SK-N-SH (cell line): ENCODE results near the gene BLOC1S6. TPM values are rescaled to one million over a fixed set of nuclear protein-coding genes. Genes with fewer than 3 reads are reported as not detected.

Source experiments
- CTCF ChIA-PET: fragments of 300-600, 350-600 bp; formaldehyde crosslinking; extraction: SDS; loops from one replicate; lab custom pipeline; 2021; lab: Yijun Ruan, JAX
- POLR2A ChIA-PET: fragments of 350-600 bp; sonication (Branson Sonifier 250); formaldehyde crosslinking; extraction: SDS; loops from one replicate; lab custom pipeline; 2020; ENCODE audit warnings: antibody characterized with exemption, inconsistent platforms; lab: Yijun Ruan, JAX
- DNase-seq: peaks from one replicate; pipeline ENCODE4 v3.0.0; 2012
- H2AFZ ChIP-seq: fragments of 200-600 bp; sonication (generic); 2 replicates; pipeline ENCODE4 v1.8.1; 2016; ENCODE audit warnings: antibody characterized with exemption, mild to moderate bottlenecking, low read depth
- H3F3A ChIP-seq: fragments of 200-600 bp; sonication (generic); replicated peaks from 2 replicates; pipeline ENCODE3; 2016; ENCODE audit warnings: antibody characterized with exemption, mild to moderate bottlenecking; ENCODE audit not compliant: insufficient read depth
- H3K27ac ChIP-seq, 2 experiments: fragments of 200-500 bp in 1 of 2; fragments of 200-600 bp in 1 of 2; sonication (Bioruptor generic) in 1 of 2; sonication (generic), shearing (Covaris generic) in 1 of 2; 2 replicates each; pipeline versions ENCODE4 v1.5.1 to v1.6.1; 2014 to 2016; ENCODE audit warnings: low read depth in 2 of 2, inconsistent platforms in 1 of 2, low read length in 1 of 2, mild to moderate bottlenecking in 1 of 2, mixed read lengths in 1 of 2
- H3K27me3 ChIP-seq: fragments of 200-600 bp; sonication (generic), shearing (Covaris generic); 2 replicates; pipeline ENCODE4 v1.6.1; 2016; ENCODE audit warnings: mixed run types; ENCODE audit not compliant: insufficient read depth
- H3K36me3 ChIP-seq, 2 experiments: fragments of 200-500 bp in 1 of 2; fragments of 200-600 bp in 1 of 2; sonication (Bioruptor generic) in 1 of 2; sonication (generic) in 1 of 2; replicated peaks in 1 of 2; 2 replicates each; pipeline versions ENCODE3 to v1.5.1; 2014 to 2016; ENCODE audit warnings: low read length in 1 of 2, mild to moderate bottlenecking in 1 of 2; ENCODE audit not compliant: insufficient read depth in 2 of 2, control insufficient read depth in 1 of 2
- H3K4me1 ChIP-seq, 2 experiments: fragments of 200-500 bp in 1 of 2; fragments of 200-600 bp in 1 of 2; sonication (Bioruptor generic) in 1 of 2; sonication (generic), shearing (Covaris generic) in 1 of 2; 2 replicates each; pipeline versions ENCODE4 v1.5.1 to v1.6.1; 2014 to 2016; ENCODE audit warnings: low read depth in 1 of 2, low read length in 1 of 2, mixed run types in 1 of 2; ENCODE audit not compliant: insufficient read depth in 2 of 2, control insufficient read depth in 1 of 2
- H3K4me2 ChIP-seq: fragments of 200-600 bp; sonication (generic), shearing (Covaris generic); 2 replicates; pipeline ENCODE4 v1.6.1; 2017; ENCODE audit warnings: mixed run types
- H3K4me3 ChIP-seq, 2 experiments: fragments of 200-500 bp in 1 of 2; fragments of 200-600 bp in 1 of 2; sonication (Bioruptor generic) in 1 of 2; sonication (generic), shearing (Covaris generic) in 1 of 2; 2 replicates each; pipeline versions ENCODE4 v1.5.1 to v1.8.1; 2014 to 2016; ENCODE audit warnings: low read depth in 2 of 2, inconsistent platforms in 1 of 2, low read length in 1 of 2, mild to moderate bottlenecking in 1 of 2, mixed read lengths in 1 of 2, moderate library complexity in 1 of 2
- H3K79me2 ChIP-seq: fragments of 200-600 bp; sonication (generic); 2 replicates; pipeline ENCODE4 v1.8.1; 2017; ENCODE audit warnings: mild to moderate bottlenecking; ENCODE audit not compliant: insufficient read depth
- H3K9ac ChIP-seq: fragments of 200-600 bp; sonication (generic); 2 replicates; pipeline ENCODE4 v1.6.1; 2017; ENCODE audit warnings: mixed run types
- H3K9me2 ChIP-seq: fragments of 200-600 bp; sonication (generic); 2 replicates; pipeline ENCODE4 v1.6.1; 2017; ENCODE audit warnings: mixed run types
- H3K9me3 ChIP-seq: fragments of 200-600 bp; sonication (generic); 2 replicates; pipeline ENCODE4 v1.6.1; 2017; ENCODE audit warnings: mixed run types, mild to moderate bottlenecking, moderate library complexity
- H4K20me1 ChIP-seq: fragments of 200-600 bp; sonication (generic); 2 replicates; pipeline ENCODE4 v1.6.1; 2017; ENCODE audit warnings: mild to moderate bottlenecking, mixed run types; ENCODE audit not compliant: insufficient read depth
- CHD2 ChIP-seq: fragments of 150-350 bp; IDR thresholded peaks from 2 replicates; pipeline ENCODE4 v1.6.1; 2018; ENCODE audit warnings: low read length; ENCODE audit not compliant: partially characterized antibody
- ELF1 ChIP-seq: IDR thresholded peaks from 2 replicates; pipeline ENCODE4 v1.4.0; 2012
- EP300 ChIP-seq, 2 experiments: IDR thresholded peaks; 2 replicates each; pipeline versions ENCODE4 v1.4.0 to v1.6.1; 2012; ENCODE audit warnings: borderline replicate concordance in 1 of 2, low read depth in 1 of 2, low read length in 1 of 2
- EZH2phosphoT487 ChIP-seq: fragments of 200-600 bp; sonication (generic); IDR thresholded peaks from 2 replicates; pipeline ENCODE4 v1.6.1; 2017; ENCODE audit warnings: low read depth, mixed run types, mild to moderate bottlenecking, antibody characterized with exemption, moderate library complexity, borderline replicate concordance
- FOXJ3 ChIP-seq: sonication (generic); formaldehyde crosslinking; IDR thresholded peaks from 2 replicates; pipeline ENCODE4 v1.5.1; 2020; ENCODE audit warnings: mild to moderate bottlenecking, missing genetic modification reagents
- GATA2 ChIP-seq: sonication (generic); formaldehyde crosslinking; IDR thresholded peaks from 2 replicates; pipeline ENCODE4 v1.5.0; 2020; ENCODE audit warnings: mild to moderate bottlenecking, missing genetic modification reagents
- MAX ChIP-seq: IDR thresholded peaks from 2 replicates; pipeline ENCODE4 v1.4.0; 2012; ENCODE audit warnings: low read depth
- MEF2A ChIP-seq: IDR thresholded peaks from 2 replicates; pipeline ENCODE4 v1.4.0; 2012; ENCODE audit warnings: low read depth, borderline replicate concordance
- MXI1 ChIP-seq: IDR thresholded peaks from 2 replicates; pipeline ENCODE4 v1.6.1; 2012; ENCODE audit warnings: mild to moderate bottlenecking, low read depth, low read length, improper control_type of control experiment
- RXRA ChIP-seq: IDR thresholded peaks from 2 replicates; pipeline ENCODE4 v1.4.0; 2012; ENCODE audit warnings: low read depth, mild to moderate bottlenecking, borderline replicate concordance
- SIN3A ChIP-seq: IDR thresholded peaks from 2 replicates; pipeline ENCODE4 v1.6.1; 2012; ENCODE audit warnings: low read depth, mild to moderate bottlenecking, low read length, moderate library complexity, borderline replicate concordance
- TAF1 ChIP-seq: IDR thresholded peaks from 2 replicates; pipeline ENCODE4 v1.6.1; 2012; ENCODE audit warnings: low read depth, mild to moderate bottlenecking, low read length, moderate library complexity, borderline replicate concordance
- TCF12 ChIP-seq: IDR thresholded peaks from 2 replicates; pipeline ENCODE4 v1.4.0; 2012
- TEAD4 ChIP-seq: IDR thresholded peaks from 2 replicates; pipeline ENCODE4 v1.4.0; 2012; ENCODE audit warnings: mild to moderate bottlenecking, borderline replicate concordance; ENCODE audit not compliant: insufficient read depth
- USF1 ChIP-seq: IDR thresholded peaks from 2 replicates; pipeline ENCODE4 v1.4.0; 2012; ENCODE audit warnings: low read depth, borderline replicate concordance
- YY1 ChIP-seq: IDR thresholded peaks from 2 replicates; pipeline ENCODE4 v1.4.0; 2012; ENCODE audit warnings: low read depth, mild to moderate bottlenecking
- ZBTB33 ChIP-seq: IDR thresholded peaks from 2 replicates; pipeline ENCODE4 v1.4.0; 2012; ENCODE audit warnings: low read depth, borderline replicate concordance
- WGBS: methylation state at CpG from one replicate; pipeline ENCODE4 v1.1.6; 2017; ENCODE audit warnings: low lambda C conversion rate; 5-methylcytosine and 5-hydroxymethylcytosine counted together
- polyA plus RNA-seq, 3 experiments: library from polyadenylated mRNA; depleted of rRNA; stranded (reverse); fragments of >200 nt; gene quantifications; 2 replicates each; pipeline ENCODE4 v1.2.3, GENCODE V29; 2012
- TF ChIP-seq, protein P1 (sequence below): IDR thresholded peaks from 2 replicates; pipeline ENCODE4; 2012
- TF ChIP-seq, protein P2 (sequence below): IDR thresholded peaks from 2 replicates; pipeline ENCODE4 v1.6.1; 2012; ENCODE audit warnings: mild to moderate bottlenecking, low read depth, low read length, moderate library complexity

Gene BLOC1S6
- polyA plus RNA-seq, 1 of the 3 experiments (the other 2 are of a cell fraction): 11.3 TPM

DNA sequence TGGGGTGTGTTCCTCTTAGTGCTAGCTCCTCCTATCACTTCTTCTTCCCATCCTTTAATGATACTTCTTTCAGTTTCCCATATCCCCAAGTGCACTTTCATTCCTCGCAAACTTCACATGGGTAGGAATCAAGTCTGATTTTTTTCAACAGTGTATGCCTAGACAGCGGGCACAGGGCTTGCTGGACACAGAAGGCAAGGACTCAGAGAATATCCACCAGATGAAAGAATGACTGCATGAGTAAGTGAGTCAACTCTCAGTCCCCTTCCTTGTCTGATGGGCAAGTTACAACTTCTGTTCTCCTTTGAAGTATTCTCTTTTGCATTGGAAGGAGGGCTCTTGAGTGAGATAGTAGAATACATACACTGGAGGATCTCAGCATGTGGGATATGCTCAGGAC, 44.6 kb downstream of the BLOC1S6 start:
- POLR2A ChIA-PET: no interaction called here
- Histone ChIP-seq H3K4me2 (peak overlapping the region; percentile 67), H2AFZ (peak overlapping the region; percentile 86), H3K9ac (no peak overlapping the region), H3K27ac (peak overlapping the region in 1 of 2 experiments; percentile 65; a peak in 2 of 4 replicates), H3K36me3 (no peaks in the 10 kb centered on the region), H3F3A (peaks cover 3% of the 10 kb centered on the region), H4K20me1 (no peaks in the 10 kb centered on the region)
- TF ChIP-seq GATA2 (CRISPR knock-in tag): no peak
- no peak for TF ChIP-seq RXRA
- no peak for TF ChIP-seq EP300 (IDR thresholded peaks at IDR 0.05; ENCODE audit: borderline replicate concordance in 1 of 2, low read depth in 1 of 2, low read length in 1 of 2)
- TF ChIP-seq, protein P1, sequence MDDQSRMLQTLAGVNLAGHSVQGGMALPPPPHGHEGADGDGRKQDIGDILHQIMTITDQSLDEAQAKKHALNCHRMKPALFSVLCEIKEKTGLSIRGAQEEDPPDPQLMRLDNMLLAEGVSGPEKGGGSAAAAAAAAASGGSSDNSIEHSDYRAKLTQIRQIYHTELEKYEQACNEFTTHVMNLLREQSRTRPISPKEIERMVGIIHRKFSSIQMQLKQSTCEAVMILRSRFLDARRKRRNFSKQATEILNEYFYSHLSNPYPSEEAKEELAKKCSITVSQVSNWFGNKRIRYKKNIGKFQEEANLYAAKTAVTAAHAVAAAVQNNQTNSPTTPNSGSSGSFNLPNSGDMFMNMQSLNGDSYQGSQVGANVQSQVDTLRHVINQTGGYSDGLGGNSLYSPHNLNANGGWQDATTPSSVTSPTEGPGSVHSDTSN: no peak
- TF ChIP-seq MEF2A: no peak
- no peak for TF ChIP-seq CHD2
- TF ChIP-seq YY1: no peak
- TF ChIP-seq MXI1: no peak
- no peak for TF ChIP-seq ZBTB33
- no peak for TF ChIP-seq FOXJ3 (CRISPR knock-in tag)
- no peak for TF ChIP-seq ELF1
- no peak for TF ChIP-seq USF1
- no peak for TF ChIP-seq TEAD4
- TF ChIP-seq EZH2phosphoT487: no peak
- TF ChIP-seq MAX: no peak
- no peak for TF ChIP-seq TCF12
- TF ChIP-seq, protein P2, sequence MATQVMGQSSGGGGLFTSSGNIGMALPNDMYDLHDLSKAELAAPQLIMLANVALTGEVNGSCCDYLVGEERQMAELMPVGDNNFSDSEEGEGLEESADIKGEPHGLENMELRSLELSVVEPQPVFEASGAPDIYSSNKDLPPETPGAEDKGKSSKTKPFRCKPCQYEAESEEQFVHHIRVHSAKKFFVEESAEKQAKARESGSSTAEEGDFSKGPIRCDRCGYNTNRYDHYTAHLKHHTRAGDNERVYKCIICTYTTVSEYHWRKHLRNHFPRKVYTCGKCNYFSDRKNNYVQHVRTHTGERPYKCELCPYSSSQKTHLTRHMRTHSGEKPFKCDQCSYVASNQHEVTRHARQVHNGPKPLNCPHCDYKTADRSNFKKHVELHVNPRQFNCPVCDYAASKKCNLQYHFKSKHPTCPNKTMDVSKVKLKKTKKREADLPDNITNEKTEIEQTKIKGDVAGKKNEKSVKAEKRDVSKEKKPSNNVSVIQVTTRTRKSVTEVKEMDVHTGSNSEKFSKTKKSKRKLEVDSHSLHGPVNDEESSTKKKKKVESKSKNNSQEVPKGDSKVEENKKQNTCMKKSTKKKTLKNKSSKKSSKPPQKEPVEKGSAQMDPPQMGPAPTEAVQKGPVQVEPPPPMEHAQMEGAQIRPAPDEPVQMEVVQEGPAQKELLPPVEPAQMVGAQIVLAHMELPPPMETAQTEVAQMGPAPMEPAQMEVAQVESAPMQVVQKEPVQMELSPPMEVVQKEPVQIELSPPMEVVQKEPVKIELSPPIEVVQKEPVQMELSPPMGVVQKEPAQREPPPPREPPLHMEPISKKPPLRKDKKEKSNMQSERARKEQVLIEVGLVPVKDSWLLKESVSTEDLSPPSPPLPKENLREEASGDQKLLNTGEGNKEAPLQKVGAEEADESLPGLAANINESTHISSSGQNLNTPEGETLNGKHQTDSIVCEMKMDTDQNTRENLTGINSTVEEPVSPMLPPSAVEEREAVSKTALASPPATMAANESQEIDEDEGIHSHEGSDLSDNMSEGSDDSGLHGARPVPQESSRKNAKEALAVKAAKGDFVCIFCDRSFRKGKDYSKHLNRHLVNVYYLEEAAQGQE: no peak
- no peak for TF ChIP-seq SIN3A
- no peak for TF ChIP-seq TAF1
- TF ChIP-seq, all 33 proteins: peak for 0
- Histone ChIP-seq H3K9me2 (no peaks in the 10 kb centered on the region), H3K9me3 (no peaks in the 10 kb centered on the region), H3K4me3 (peak overlapping the region in 1 of 2 experiments; percentile 14; a peak in 1 of 4 replicates), H3K4me1 (peaks cover 3 to 8% of the 10 kb centered on the region in 2 experiments; a peak in 2 of 4 replicates), H3K27me3 (no peaks in the 10 kb centered on the region), H3K79me2 (no peaks in the 10 kb centered on the region)
- DNase-seq: no peak
- WGBS: 88% methylated on average over 2 of the region's 2 CpGs
- CTCF ChIA-PET: no interaction called here
